Measurements from ENCODE around the gene WDR5. TPM values are rescaled to one million over a fixed set of nuclear protein-coding genes. Genes with fewer than 3 reads are reported as not detected.

WDR5 gene
- total RNA-seq, 4 donors from 2014 or later, result 15.4 to 26.8 (median 23.1) TPM

DNA sequence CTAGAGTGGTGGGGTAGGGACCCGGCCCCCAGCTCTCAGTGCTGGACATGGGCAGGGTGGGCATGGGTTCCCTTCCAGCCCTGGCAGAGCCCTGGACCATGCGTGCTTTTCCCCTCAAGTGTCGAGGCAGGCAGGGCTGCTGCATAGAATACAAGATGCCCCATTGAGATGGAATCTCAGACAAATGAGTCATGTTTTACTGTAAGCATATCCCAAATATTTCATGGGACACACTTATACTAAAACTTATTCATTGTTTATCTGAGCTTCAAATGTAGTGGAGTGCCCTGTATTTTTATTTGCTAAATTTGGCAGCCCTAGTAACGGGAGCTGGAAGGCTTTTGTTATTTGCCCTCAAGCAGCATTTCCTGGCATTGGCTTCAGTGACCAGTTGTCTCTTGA, 31.6 kb downstream of the WDR5 start:
- H3K4me1 ChIP-seq, result peaks cover 0 to 9% (median 4%) of the 10 kb centered on the region in 3 donors
- no peaks in the 10 kb centered on the region for H3K27me3 ChIP-seq
- no peaks in the 10 kb centered on the region for H3K9me3 ChIP-seq
- 8 to 47% methylated on average over 2 of the region's 4 CpGs for WGBS, 2 donors
- intact Hi-C loops (cut with DNase I), result no loop called here
- no peak overlapping the region for H3K27ac ChIP-seq
- no peak overlapping the region for H3K4me3 ChIP-seq
- DNase-seq, result no peak
- TF ChIP-seq CTCF (IDR thresholded peaks at IDR 0.05), result no peak
- TF ChIP-seq POLR2A (IDR thresholded peaks at IDR 0.05), result no peak
- H3K36me3 ChIP-seq, result no peaks in the 10 kb centered on the region

- 78 to 90% methylated on average over 10 to 11 of the region's 11 CpGs for WGBS, 2 donors
- TF ChIP-seq CTCF (IDR thresholded peaks at IDR 0.05), result no peak
- no peak for TF ChIP-seq POLR2A (IDR thresholded peaks at IDR 0.05)
- no peaks in the 10 kb centered on the region for H3K9me3 ChIP-seq
Measured at GRCh38 chr9:134168757-134169550, 33.1 kb downstream of the WDR5 start.

DNA sequence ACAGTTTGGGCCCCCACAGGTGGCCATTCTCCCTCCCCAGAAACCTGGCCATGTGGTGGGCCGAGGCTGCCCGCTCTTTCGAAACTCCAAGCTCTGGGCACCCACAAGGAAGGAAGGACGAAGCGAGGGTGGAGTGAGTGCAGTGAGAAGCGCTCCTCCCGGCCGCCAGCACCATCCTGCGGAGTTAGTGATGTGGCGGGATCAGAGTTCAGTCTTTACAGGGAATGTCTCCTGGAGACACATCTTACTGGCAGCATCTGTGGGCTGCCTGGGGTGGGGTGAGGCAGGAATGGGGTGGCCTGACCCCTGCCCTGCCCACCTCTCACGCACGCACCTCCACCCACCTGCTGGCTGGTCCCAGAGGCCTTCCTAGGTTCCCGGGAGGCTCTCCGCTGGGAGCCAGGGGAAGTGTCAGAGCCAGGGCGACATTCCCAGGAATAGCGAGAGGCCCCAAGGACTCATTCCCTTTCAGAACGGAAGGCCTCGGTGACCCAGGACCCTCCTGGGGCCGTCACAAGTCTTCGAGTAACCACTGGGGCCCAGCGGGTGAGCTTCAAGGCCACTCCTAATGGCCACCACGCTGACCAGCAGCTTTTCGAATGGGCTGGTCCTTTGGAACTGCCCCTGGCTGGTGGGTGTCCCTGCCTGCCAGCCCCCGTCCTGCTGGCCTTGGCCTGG, 34.0 kb downstream of the WDR5 start:
- Histone ChIP-seq H3K9me3 (no peaks in the 10 kb centered on the region), H3K4me3 (no peak overlapping the region), H3K27me3 (peaks cover 0 to 15% (median 0%) of the 10 kb centered on the region in 4 donors), H3K36me3 (no peaks in the 10 kb centered on the region), H3K4me1 (peaks cover 1 to 8% (median 7%) of the 10 kb centered on the region in 3 donors), H3K27ac (no peak overlapping the region)
- no peak for TF ChIP-seq CTCF (IDR thresholded peaks at IDR 0.05)
- no peak for TF ChIP-seq POLR2A (IDR thresholded peaks at IDR 0.05)
- DNase-seq, result no peak
- WGBS, 2 donors, result 54 to 72% methylated on average over 10 to 21 of the region's 24 CpGs
- intact Hi-C loops (cut with DNase I), result loop anchor here (2.0 kb wide), 1 partner anchor 273 kb away; no protein-coding TSS in a partner anchor

More at GRCh38 chr9:134168757-134169550, 33.1 kb downstream of the WDR5 start:
- peaks cover 0 to 5% (median 0%) of the 10 kb centered on the region in 4 donors for H3K27me3 ChIP-seq
- no peaks in the 10 kb centered on the region for H3K36me3 ChIP-seq
- no peak overlapping the region for H3K27ac ChIP-seq
- peaks cover 0 to 5% (median 0%) of the 10 kb centered on the region in 3 donors for H3K4me1 ChIP-seq
- H3K4me3 ChIP-seq, result no peak overlapping the region
- intact Hi-C loops (cut with DNase I), result no loop called here
- no peak for DNase-seq

- no peaks in the 10 kb centered on the region for H3K9me3 ChIP-seq
- intact Hi-C loops (cut with DNase I), result loop anchor here (2.0 kb wide), 1 partner anchor 272 kb away; no protein-coding TSS in a partner anchor
- no peak overlapping the region for H3K27ac ChIP-seq
- no peaks in the 10 kb centered on the region for H3K36me3 ChIP-seq
- H3K4me1 ChIP-seq, result peaks cover 10 to 16% (median 12%) of the 10 kb centered on the region in 3 donors
- H3K4me3 ChIP-seq, result no peak overlapping the region
- H3K27me3 ChIP-seq, result peaks cover 0 to 23% (median 0%) of the 10 kb centered on the region in 4 donors
- no peak for DNase-seq
- WGBS, 2 donors, result 13 to 33% methylated on average over 1 to 3 of the region's 17 CpGs
- TF ChIP-seq POLR2A (IDR thresholded peaks at IDR 0.05) (no peak), CTCF (IDR thresholded peaks at IDR 0.05) (no peak)
Measured at GRCh38 chr9:134170532-134171315, 34.8 kb downstream of the WDR5 start.

All from esophagus squamous epithelium (tissue), 5 donors.